LHCN-M2 (cell line): ENCODE data around the gene FSCN2. TPM values are rescaled to one million over a fixed set of nuclear protein-coding genes. Genes with fewer than 3 reads are reported as not detected.

Experiments
- DNase-seq: peaks from one replicate; pipeline ENCODE4 v3.0.0-alpha.2; 2012; ENCODE audit warnings: low read depth
- total RNA-seq: library from RNA; depleted of rRNA; stranded (reverse); fragments of >200 nt; gene quantifications from 2 replicates; pipeline ENCODE4 v1.2.3, GENCODE V29; 2014

The FSCN2 gene
- total RNA-seq, 1 experiment from 2014 or later: 0.29 TPM

DNA sequence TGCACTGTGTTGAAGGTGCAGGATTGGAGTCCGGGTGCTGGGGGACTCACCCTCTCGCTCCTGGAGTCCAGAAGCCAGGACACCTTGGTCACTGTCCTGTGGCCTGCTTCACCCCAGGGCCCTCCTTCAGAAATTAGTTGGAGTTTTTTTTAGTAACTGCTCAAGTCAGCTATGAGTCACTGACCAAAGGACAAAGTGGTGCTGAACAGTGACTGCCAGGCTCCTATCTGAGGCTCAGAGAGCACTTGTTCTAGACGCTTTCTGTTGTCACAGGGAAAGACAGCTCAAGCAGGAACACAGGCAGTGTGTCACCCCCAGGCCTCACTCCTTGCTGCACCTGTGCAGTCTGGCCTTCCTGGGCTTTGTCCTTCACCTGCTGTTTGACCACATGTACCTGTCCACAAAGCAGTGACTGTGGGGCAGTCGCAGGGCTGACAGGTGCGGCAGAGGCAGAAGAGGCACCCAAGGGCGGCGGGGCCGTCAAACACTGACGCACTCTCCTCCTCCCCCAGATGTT is 28.1 kb downstream of the FSCN2 start:
- peak; percentile 65 for DNase-seq

DNA sequence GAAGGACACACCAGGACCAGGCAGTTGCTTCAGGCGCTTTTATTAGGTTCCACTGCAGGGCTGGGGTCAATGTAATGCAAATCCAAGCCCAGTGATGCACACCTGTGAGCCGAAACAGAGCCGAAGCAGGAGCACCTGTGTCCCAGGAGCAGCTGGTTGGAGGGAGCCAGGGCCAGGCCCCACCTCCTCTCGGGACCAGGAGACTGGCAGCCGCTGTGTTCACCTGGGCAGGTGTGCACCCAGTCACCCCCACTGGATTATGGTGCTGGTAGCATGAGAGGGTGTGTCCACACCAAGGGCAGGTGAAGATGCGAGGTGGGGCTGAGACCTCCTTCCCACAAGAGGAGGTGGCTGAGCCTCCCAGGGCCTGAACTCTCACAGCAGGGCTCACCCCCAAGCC is 28.7 kb downstream of the FSCN2 start:
- DNase-seq: no peak

DNA sequence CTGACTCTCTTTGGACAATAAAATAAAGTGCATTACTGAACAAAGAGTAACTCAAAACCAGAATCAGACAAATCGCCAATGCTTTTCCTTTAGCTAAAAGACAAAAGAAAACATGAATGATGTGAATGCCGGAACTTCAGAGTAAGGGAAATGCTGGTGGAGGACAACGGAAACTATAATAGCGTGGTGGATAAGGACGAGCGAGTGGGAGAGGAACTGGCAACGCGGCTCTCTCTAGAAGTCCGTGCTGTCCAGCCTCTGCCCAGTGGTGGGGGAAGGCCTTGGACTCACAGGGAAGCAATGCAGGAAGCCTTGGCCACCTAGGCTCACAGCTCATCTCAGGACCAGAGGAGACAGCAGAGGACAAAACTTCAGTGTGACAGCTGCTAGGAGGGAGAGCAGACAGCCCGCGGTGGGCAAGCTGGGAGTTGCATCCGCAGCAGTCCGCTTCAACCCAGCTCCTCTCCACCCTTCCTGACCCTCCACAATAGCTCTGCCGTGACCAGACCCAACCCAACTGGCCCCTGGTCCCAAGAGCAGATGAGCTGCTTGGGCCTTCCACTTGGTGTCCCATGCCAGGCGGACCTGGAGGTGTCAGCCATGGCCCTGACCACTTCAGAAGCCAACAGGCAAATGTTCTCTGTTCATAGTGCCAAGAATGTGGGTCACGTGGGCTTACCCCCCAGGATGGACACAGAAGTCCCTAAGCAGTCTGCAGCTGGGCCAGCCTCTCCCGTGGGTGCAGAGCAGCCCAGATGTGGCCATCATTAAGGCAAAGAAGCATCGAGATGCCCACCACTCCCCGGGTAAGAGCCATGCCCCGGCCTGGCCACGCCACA is 29.3 kb downstream of the FSCN2 start:
- DNase-seq: no peak

DNA sequence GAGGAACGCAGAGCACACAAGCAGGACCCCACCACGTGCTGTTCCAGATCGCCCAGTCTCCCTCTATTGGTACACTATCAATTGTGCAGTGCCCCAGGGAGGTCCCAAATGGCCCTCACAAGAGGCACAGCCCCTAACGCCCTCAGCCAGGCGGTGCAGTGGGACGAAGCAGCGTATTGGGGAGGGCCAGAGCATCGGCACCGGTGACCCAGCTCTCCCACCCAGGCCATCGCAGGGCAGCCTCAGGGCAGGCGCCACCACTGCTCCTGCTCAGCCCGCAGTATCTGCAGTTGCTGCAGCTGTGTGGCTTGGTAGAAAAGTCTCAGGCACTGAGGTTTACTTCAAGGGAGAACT is 29.9 kb downstream of the FSCN2 start:
- no peak for DNase-seq

- no peak for DNase-seq
Observed at GRCh38 chr17:81558941-81559806, 31.0 kb downstream of the FSCN2 start.

DNA sequence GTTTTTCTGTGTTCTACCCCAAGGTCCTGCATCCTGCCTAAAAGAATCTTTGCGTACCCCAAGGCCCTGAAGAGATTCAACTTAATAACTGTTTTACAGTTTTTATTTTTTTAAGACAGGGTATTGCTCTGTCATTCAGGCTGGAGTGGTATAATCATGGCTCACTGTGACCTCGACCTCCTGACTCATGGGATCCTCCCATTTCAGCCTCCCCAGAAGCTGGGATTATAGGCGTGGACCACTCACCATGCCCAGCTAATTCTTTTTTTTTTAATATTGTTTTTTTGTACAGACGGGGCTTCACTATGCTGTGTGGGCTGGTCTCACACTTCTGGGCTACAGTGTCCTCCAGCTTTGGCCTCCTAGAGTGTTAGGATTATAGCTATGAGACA is 33.3 kb downstream of the FSCN2 start:
- peak; percentile 65 for DNase-seq

DNA sequence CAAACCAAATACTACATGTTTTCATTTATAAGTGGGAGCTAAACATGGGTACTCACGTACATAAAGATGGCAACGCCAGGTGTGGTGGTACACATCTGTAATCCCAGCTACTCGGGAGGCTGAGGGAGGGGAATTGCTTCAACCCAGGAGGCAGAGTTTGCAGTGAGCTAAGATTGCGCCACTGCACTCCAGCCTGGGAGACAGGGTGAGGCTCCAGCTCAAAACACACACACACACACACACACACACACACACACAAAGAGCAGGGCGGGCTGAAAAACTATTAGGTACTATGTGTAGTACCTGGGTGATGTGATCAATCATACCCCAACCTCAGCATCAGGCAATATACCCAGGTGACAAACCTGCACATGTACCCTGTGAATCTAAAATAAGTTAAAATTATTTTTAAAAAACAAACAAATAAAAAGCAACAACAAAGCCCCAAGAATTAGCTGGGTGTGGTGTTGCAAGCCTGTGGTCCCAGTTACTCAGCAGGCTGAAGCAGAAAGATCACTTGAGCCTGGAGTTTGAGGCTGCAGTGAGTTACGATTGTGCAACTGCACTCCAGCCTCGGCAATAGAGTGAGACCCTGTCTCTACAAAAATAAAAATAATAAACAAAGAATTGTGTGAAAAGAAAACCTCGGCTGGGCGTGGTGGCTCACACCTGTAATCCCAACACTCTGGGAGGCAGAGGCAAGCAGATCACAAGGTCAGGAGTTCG is 35.8 kb downstream of the FSCN2 start:
- DNase-seq: peak; percentile 72

GRCh38 chr17:81564778-81565177 is 36.6 kb downstream of the FSCN2 start:
- no peak for DNase-seq

DNA sequence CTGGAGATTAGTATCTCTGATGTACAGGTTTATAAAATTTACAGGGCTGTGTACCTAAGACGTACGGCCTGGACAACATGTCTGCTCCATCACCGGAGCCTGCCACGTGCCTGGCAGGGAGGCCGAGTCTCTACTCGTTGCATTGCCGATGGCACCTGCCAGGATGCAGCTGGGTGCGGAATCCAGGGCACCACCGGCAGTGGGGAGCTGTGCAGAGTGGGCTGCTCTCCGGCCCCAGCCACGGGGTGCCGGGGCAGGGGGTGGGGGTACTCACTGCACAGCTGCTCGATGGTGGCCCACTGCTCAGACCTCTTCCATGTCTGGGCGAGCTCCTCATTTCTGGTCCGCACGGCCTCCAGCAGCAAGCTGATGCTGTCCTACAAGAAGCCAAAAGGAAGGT is 37.1 kb downstream of the FSCN2 start:
- DNase-seq: no peak

DNA sequence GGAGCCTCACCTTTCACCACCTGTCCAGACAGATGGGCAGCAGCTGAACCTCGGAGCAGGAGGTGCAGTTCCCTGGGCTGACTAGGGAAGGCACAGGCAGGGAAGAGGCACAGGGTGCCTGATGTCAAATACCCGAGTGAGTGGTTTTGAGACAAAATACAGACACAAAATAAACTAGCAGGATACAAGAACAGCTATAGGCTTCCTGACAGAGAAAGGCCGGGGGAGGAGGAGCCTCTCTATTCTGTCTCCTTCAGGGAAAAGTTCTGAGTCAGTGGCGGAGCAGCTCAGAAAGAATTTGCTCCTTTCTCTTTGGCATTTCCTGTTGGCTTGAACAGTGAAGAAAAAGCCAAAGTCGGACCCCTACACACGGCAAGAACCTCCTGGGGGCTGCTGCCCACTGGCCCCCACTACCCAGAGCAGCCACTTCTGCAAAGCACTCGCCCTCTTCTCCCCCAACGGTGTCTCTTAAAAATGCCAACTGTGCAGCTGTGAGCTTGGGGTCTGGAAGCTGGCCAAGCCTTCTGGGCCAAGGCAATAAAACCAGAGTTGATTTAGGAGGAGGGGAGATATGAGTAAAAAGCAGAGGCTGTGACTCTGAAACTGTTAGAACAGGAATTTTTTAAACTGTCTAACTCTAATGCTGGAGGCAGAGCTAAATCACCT is 38.4 kb downstream of the FSCN2 start:
- DNase-seq: peak; percentile 93

DNA sequence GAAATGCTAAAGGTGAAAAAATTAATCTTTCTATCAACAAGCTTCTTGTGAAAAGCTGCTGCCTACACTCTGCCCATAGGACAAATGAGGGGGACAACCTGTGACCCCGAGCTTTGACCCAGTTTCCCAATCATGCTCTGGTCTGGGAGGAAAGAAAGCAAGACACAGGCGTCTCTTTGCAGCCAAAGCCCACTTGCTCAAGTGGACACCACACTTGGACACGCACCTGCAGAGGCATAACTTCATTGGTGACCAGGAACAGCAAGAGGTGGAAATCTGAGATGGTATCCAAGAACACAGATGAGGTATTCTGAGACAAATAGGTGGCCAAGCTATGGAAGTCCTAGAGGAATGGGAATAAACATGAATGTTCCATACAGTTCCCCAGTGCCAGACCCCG is 39.0 kb downstream of the FSCN2 start:
- DNase-seq: no peak

DNA sequence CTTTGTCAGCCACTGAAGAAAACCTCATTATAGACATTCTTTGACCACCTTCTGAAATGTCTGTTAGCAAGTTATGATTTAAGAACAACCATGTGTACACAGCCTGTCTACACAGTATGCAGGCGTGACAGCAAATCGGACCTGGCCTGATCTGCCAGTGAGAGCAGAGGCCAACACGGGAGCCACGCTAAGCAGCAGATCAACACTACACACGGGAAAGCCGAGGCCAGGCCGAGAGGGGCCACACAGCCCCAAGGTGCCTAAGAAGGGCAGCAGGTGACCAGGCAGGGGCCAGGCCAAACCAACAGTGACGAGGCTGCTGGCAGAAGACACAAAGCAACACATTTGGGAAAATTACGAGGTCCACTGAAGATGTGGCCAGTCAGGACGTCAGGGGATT is 40.2 kb downstream of the FSCN2 start:
- DNase-seq: no peak

GRCh38 chr17:81569986-81570514 is 41.9 kb downstream of the FSCN2 start:
- no peak for DNase-seq

- no peak for DNase-seq
Observed at GRCh38 chr17:81570964-81571363, 42.8 kb downstream of the FSCN2 start.

GRCh38 chr17:81572563-81573168 is 44.5 kb downstream of the FSCN2 start:
- DNase-seq: no peak

DNA sequence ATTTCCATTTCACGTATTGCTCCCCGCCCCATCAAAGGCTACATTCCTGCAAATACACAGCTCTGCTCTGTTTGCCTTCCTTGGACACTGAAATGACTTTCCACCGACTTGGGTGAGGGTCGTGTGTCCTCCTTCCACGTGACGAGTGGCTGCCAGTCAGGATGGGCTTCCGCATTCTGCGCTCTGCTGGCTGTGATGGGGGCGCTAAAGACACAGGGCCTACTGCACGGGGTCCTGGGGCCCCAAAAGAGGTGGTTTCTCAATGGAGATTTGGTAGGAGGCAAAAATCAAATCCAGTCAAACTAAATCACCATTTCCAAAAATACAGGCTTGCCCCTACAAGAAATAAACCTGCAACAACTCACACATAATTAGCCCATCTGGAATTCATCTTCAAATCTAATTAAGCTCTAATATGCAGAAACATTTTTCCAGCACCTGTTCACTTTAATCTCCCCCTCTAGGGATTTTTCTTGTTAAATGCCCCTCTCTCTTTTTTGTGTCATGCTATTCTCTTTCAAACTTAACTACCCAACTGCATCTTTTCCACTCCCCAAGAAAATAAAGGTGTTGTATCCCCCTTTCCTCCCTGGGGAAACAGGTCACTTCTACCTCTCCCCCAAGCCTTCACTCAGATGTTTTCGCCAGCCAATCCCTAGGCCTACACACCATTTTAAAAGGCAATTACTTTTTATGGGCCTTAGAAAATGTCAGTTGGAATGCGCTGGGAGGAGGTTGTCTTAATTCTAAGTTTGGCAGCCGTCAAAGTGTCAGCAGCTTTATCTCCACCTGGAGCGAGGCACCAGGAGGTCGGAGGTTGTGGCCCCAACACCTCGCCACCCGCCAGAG is 45.8 kb downstream of the FSCN2 start:
- no peak for DNase-seq

- no peak for DNase-seq
Observed at GRCh38 chr17:81574643-81574956, 46.4 kb downstream of the FSCN2 start.

- DNase-seq: no peak
Observed at GRCh38 chr17:81575836-81576235, 47.7 kb downstream of the FSCN2 start.

DNA sequence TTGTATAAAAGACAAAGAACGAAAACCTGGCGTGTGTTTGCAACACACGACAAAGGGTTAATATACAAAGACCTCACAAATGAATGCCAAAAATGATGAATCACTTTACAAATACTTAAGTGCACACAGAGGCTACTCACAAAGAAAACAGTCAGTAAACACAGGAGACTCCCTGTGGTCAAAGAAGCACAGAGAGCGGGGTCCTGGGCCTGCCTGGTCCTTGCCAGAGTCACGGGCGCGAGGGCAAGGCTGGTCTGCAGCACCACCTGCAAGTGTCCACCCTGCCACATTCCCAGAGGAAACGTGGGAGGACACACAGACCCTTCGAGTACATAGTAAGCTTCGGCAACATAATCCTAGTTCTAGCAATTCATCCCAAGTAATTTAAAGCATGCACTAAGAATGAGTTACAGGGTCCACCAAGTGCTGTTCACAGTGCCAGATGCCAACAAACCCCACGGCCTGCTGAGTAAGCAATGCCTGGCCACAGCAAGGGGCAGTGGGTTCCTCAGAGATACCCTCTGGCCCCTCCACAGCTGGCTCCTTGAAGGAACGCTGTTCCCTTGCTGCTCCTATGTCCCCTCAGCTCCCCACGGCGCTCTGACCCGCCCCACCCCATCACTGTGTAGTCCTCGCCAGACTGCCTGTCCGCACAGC is 48.6 kb downstream of the FSCN2 start:
- peak; percentile 88 for DNase-seq
